Measurements from ENCODE around the gene OR1F1. TPM values are rescaled to one million over a fixed set of nuclear protein-coding genes. Genes with fewer than 3 reads are reported as not detected.

OR1F1 gene
- total RNA-seq, 1 experiment from 2014 or later = 0.44 TPM

GRCh38 chr16:3145151-3145550, 42.9 kb upstream of the OR1F1 start:
- Mint-ChIP-seq H3K36me3 (peaks cover 5% of the 10 kb centered on the region; the same call in 1 of the 2 replicates), H3K27me3 (ENCODE audit: low read depth) (peaks cover 15% of the 10 kb centered on the region), H3K4me3 (no peak overlapping the region), H3K27ac (no peak overlapping the region), H3K9me3 (no peaks in the 10 kb centered on the region), H3K4me1 (peaks cover 7% of the 10 kb centered on the region)
- TF ChIP-seq ZNF138 (CRISPR knock-in tag; conservative IDR thresholded peaks at IDR 0.05) (no peak), ZBTB21 (CRISPR knock-in tag; IDR thresholded peaks at IDR 0.05; ENCODE audit: borderline replicate concordance) (no peak), MAX (CRISPR knock-in tag; IDR thresholded peaks at IDR 0.05) (no peak), CBFB (CRISPR knock-in tag; IDR thresholded peaks at IDR 0.05; ENCODE audit: low read depth) (no peak), EMX1 (CRISPR knock-in tag; IDR thresholded peaks at IDR 0.05) (no peak), ZNF219 (CRISPR knock-in tag; IDR thresholded peaks at IDR 0.05; ENCODE audit: borderline replicate concordance) (no peak), ATF2 (CRISPR knock-in tag; IDR thresholded peaks at IDR 0.05; ENCODE audit: borderline replicate concordance, low read depth) (no peak), ERG (CRISPR knock-in tag; IDR thresholded peaks at IDR 0.05) (no peak), ZMAT4 (CRISPR knock-in tag; IDR thresholded peaks at IDR 0.05) (no peak), NFE2L1 (CRISPR knock-in tag; IDR thresholded peaks at IDR 0.05) (no peak), SMAD3 (CRISPR knock-in tag; IDR thresholded peaks at IDR 0.05; ENCODE audit: borderline replicate concordance) (no peak), FOXP4 (CRISPR knock-in tag; IDR thresholded peaks at IDR 0.05) (no peak), ATF6 (CRISPR knock-in tag; IDR thresholded peaks at IDR 0.05) (no peak), ZNF512 (CRISPR knock-in tag; IDR thresholded peaks at IDR 0.05; ENCODE audit: borderline replicate concordance) (no peak), GABPB1 (CRISPR knock-in tag; IDR thresholded peaks at IDR 0.05) (no peak), ATF3 (CRISPR knock-in tag; conservative IDR thresholded peaks at IDR 0.05) (no peak), TCF7 (CRISPR knock-in tag; IDR thresholded peaks at IDR 0.05; ENCODE audit: low read depth) (no peak), NFYB (CRISPR knock-in tag; conservative IDR thresholded peaks at IDR 0.05; ENCODE audit: low read depth) (no peak), PRRX2 (CRISPR knock-in tag; IDR thresholded peaks at IDR 0.05) (no peak), ZNF232 (CRISPR knock-in tag; IDR thresholded peaks at IDR 0.05) (no peak)
- ATAC-seq = no peak
- no peak for DNase-seq (ENCODE audit: low spot score)
- ChIA-PET POLR2A (interaction anchor here (0.6 to 2.2 kb wide), 2 partner anchors 10 to 16 kb away, joined by 3 to 6 read pairs; partner anchors contain the start of gene ZNF213), CTCF (interaction anchor here (0.7 to 3.8 kb wide), 7 partner anchors 10 to 141 kb away, joined by 3 to 30 read pairs (median 4); partner anchors contain the start of gene ZNF213)

All from WTC11 (cell line).